Dedifferentiated amniotic fluid mesenchymal stem cell (primary cell): Measurements from ENCODE around the gene KCNN3.

ENCODE experiments used
- DNase-seq: peaks from one replicate; pipeline ENCODE4 v3.0.0-alpha.2; 2016; ENCODE audit errors: extremely low spot score

KCNN3 gene

DNA sequence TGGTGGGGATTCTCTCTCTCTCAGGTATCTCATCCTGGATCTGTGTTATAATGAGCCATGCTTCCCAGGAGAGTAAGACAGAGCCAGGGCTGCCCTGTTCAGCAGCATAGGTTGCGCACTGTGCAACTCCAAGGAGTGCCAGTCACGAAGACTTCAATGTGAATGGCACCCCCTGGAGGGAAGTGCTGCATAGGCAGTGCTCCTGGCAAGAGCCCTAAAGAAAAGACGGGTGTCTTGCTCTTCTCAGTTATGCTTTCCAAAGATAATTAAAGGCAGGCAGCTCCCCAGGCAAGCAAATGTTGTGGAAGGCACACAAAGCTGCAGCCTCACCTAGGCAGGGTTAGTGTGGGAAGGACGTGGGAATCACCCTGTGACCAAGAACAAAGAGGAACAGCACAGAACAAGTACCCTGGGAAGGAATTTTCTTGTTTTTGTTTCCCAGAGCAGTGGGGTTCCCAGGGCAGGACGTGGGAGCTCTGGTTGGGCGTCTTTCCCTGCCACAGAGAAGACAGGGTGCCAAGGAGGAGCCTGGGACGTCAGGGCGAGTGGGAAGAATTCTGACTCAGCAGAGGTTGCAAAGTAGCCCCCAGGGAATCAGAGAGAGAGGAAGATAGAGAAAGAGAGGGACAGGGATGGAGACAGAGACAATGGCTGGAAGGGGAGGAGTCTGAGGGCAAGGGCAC, 120.9 kb downstream of the KCNN3 start:
- no peak for DNase-seq

DNA sequence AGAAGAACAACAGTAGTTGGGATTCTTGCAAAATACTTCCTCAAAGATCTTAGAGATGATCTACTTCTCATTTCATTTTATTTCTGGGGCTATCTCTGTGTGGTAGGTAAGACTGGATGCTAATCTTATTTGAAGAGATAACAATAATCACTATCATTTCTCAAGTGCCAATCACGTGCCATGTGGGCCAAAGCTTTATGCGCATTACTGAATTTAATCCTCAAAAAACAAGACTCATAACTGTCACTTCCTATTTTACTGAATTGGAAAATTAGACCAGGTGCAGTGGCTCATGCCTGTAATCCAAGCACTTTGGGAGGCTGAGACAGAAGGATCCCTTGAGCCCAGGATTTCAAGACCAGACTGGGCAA, 121.7 kb downstream of the KCNN3 start:
- no peak for DNase-seq

- DNase-seq, result no peak
These were observed 122.2 kb downstream of the KCNN3 start for GRCh38 chr1:154747740-154748404.

GRCh38 chr1:154747380-154747739, 122.7 kb downstream of the KCNN3 start:
- DNase-seq, result no peak

DNA sequence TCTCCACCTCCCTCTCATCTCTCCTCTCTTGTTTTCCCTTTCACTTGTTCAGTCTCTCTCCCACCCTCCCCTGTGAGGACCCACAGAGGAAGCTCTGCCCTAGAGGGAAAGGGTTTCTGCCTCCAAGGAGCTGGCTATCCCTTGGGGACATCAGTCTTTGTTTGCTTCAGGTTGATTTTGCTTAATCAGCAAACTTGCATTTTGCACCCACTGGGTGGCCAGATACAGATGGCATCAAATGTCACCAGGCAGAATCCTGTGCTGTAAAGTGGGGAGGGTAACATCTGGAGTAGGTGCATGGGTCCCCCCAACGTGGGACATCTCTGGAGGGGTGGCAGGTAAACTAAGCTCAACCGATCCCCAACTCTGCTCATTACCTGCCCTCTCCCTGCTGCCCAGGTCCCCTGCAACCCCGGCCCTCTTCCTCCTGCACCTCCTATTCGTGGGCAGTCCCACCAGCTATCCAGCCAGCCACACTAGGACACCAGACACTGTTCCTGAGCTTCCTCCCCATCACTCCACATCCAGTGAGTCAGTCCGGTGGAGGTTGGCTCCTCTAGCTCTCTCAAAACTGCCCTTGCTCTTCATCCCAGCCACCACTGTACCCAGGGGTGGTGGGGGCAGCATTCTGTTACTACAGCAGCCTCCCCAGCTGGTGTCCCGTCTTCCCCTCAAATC, 123.3 kb downstream of the KCNN3 start:
- no peak for DNase-seq

- DNase-seq, result no peak
These were observed 124.2 kb downstream of the KCNN3 start for GRCh38 chr1:154745750-154746425.

GRCh38 chr1:154745286-154745731, 124.8 kb downstream of the KCNN3 start:
- no peak for DNase-seq

DNA sequence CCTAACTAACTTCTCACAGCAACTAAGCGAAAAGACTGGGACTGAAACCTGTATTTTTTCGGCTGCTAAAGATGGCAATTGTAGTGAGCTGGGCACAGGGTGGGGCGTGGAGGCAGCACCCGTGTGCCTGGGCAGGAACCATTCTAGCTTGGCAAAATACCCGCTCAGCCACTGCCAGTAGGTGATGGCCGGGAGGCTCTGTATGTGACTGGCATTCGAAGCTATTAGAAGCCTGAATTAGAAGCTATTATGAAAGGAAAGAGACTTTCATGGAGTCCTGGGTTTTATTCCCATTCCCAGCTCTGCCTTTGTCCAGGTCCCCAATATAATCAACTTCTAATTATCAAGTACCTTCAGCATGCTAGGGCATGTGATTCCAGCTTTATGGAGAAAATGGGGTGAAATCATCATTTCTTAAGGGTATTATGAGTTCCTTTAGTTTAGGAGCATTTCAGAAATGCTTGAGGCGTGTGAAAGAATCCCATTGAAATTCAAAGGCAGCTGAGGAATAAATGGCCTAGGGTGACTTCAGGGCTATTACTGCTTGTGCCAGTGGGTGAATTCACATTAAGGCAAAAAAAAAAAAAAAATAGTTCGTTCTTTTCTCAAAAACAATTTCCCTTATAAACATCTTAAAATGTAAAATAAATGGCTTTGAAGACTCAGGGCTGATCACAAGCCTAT, 125.6 kb downstream of the KCNN3 start:
- DNase-seq, result no peak

GRCh38 chr1:154743526-154744036, 126.5 kb downstream of the KCNN3 start:
- no peak for DNase-seq

DNA sequence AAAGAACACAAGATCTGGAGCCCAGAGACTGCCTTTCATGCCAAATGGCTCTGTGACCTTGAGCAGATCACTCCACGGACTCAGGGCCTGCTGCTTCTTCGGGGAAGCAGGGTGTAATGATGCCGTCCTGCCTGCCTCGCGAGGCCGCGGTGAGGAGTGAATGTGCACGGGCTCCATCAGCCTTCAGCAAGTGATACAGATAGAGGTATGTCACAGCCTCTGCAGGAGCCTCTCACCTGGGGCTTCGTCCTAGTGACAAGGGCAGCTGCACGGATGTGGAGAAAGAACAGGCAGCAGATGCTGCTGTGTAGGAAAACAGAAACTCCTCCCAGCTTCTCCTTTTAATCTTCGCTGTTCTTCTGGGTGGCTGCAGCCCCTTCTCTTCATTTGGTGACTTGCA, 127.5 kb downstream of the KCNN3 start:
- DNase-seq, result no peak

DNA sequence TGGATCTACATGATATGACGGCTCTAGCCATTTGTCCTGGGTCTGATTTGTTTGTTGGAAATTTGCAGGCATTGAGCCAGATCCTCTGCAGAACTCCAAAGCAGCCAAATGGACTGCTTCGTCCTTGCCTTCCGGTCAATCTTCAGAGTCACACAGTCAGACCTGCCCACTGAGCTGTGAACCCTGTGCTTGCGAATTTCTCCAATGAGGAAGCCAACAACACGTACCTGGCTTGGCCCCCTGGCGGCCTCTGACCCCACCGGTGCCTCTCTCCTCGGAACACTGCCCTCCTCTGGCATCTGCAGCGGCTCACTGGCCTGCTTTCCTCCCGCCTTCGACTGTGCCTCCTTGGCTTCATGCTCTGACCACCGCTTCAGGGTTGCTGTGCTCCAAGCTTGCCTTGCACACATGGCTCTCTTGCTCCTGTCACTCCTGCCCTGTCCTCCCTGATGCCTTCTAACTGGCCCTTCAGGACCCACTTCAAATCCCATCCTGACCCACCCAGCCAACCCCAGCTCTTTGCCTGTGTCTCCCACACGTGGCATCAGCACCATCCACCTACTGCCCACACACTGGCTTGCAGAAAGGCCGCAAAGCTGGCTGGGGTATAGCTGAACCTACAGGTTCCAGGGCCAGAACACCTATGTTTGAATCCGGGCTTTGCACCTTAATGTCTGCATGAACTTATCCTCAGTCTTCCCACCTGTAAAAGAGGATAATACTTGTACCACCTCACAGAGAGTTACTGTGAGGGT, 128.2 kb downstream of the KCNN3 start:
- no peak for DNase-seq

DNA sequence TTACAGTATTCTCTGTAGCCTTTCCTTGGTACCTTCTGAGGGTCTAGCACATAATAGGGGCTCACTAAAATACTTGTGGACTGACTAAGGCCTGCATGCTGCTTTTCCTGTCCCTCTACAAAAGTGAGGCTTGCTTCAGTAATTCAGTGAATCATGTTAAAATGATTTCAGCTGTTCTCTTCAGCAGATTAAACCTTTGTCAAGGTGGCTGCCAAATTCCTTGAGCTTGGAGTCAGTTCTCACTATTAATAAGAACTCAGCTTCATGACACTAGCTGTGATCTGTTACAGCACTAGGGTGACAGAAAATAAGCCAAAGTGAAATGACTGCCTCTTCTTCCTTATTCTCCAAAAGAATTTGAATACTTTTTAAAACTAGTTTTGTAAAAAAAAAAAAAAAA, 128.8 kb downstream of the KCNN3 start:
- no peak for DNase-seq

GRCh38 chr1:154739654-154740053, 130.4 kb downstream of the KCNN3 start:
- no peak for DNase-seq

DNA sequence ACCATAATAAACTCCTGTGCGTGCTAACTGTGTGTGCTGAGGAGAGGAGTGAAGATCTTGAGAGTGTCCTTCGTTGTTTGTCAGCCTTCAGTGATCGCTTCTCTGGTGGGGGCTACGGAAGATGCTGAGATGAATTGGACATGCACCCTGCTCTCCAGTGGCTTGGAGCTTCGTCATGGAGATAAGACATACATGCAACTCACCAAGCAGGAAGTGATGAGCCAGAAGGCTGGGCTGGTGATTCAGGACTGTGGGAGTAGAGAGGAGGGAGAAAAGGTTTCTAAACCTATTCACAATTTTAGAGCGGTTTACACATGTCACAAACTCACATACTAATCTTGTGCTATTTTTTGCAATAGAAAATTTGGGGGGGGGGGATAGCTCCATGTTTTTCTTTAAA, 133.2 kb downstream of the KCNN3 start:
- DNase-seq, result no peak

DNA sequence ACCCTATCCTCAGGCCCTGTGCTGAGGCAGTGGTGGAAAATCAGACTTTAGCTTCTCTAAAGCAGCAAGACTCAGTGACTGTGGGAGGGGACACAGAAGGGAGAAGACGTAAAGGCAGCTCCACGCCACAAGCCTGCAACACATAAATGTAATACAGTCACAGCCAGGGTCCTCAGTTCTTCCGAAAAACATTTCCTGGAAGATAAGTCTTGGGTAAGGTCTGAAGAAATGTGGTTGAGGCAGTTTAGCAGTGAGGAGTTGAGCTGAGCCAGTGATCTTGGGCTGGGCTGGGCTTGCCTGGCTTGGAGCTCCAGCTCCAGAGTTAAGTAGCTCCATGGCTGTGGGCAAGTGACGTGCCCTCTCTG, 134.3 kb downstream of the KCNN3 start:
- DNase-seq, result no peak

DNA sequence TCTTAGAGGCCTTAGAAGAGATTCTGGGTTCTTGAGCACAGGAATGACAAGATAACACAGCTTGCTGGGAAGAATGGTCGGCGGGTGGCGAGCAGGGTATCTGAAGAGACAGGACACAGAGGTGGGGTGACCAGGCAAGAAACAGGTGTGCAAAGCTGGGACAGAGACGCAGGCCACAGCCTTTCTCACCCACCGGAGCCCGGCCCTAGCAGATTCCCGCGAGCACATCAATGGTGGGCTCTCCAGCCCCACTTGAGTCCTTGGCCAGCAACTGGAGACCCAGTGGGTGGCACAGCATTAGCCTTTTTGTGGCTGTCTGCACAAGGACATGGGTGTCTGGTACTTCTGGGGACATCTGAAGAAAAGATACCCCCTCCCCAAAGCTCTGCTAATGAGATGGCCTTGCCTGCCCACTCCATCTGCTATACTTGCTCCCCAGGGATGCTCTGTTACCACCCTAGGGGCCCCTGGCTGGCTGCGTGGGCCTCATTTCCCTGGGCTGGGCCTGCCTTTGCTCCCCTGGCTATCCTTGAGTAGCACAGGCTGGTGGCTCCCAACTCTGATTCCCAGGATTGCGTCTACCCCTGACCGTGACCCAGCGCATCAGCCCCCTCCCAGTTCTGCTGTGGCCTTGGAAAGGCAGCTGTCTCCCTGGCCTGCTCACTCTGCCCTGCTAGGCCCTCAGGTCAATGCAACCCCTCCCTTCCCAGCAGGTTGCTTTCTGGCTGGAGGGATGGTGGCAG, 134.8 kb downstream of the KCNN3 start:
- no peak for DNase-seq

GRCh38 chr1:154733621-154734020, 136.5 kb downstream of the KCNN3 start:
- DNase-seq, result no peak

- no peak for DNase-seq
These were observed 139.0 kb downstream of the KCNN3 start for GRCh38 chr1:154730986-154731489.

- DNase-seq, result no peak
These were observed 139.8 kb downstream of the KCNN3 start for GRCh38 chr1:154730259-154730658.

DNA sequence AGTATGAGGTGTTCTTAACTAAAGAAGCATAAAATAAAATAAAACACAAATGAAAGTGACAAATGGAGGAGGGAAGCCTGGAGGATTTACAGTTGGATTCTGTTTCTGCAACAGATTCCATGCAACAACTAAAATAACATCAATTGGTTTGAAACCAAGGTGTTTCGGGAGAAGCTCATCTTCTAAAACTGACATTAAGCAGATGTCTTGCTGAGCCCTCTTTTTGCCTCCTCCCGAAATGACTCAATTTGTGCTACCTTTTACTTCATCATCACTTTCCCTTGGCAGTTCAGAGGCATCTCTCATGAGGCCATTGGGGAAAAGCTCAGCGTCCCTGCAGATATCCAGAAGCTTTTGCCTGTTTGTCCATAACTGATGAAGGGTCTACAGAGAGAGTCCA, 140.5 kb downstream of the KCNN3 start:
- no peak for DNase-seq
